Endothelial cell of umbilical vein (primary cell): ENCODE results near the gene IL24. TPM values are rescaled to one million over a fixed set of nuclear protein-coding genes. Genes with fewer than 3 reads are reported as not detected.

ENCODE experiments used
- BruUV-seq: library from RNA; stranded (reverse); fragments of 400-500 nt; replicated peaks from 2 replicates; lab custom pipeline; 2021; lab: Mats Ljungman, UMichigan
- CTCF ChIA-PET: fragments of 300-600, 350-600 bp; sonication (Branson Sonifier 250); formaldehyde crosslinking; loops from one replicate; lab custom pipeline; 2021; ENCODE audit warnings: antibody characterized with exemption, inconsistent platforms; lab: Charles Lee
- POLR2A ChIA-PET: fragments of 300-600, 350-600 bp; sonication (Branson Sonifier 250); formaldehyde crosslinking; loops from one replicate; lab custom pipeline; 2021; ENCODE audit warnings: antibody characterized with exemption, inconsistent platforms; lab: Charles Lee
- DNase-seq: peaks from one replicate; pipeline ENCODE4 v3.0.0-alpha.2; 2011; ENCODE audit warnings: low read depth, low spot score
- FAIRE-seq: peaks from 2 replicates; lab custom pipeline; 2011; peaks lifted over from hg19 to GRCh38; lab: Jason Lieb, UNC
- H2AFZ ChIP-seq: 2 replicates; pipeline ENCODE4 v1.6.0; 2012; ENCODE audit warnings: low read depth, low read length, control low read depth, inconsistent platforms
- H3K27ac ChIP-seq: 2 replicates; pipeline ENCODE4 v1.5.1; 2011; ENCODE audit warnings: low read depth, mild to moderate bottlenecking, control low read depth, low read length, moderate library complexity; ENCODE audit not compliant: insufficient read depth
- H3K27me3 ChIP-seq, 2 experiments: 2 replicates each; pipeline versions ENCODE4 v1.6.0 to v1.6.1; 2011; ENCODE audit warnings: low read length in 2 of 2, mixed read lengths in 1 of 2; ENCODE audit not compliant: control insufficient read depth in 2 of 2, insufficient read depth in 2 of 2
- H3K36me3 ChIP-seq, 2 experiments: 2 replicates in 1 of 2; 3 replicates in 1 of 2; pipeline ENCODE4 v1.5.1; 2011; ENCODE audit warnings: low read length in 2 of 2, mild to moderate bottlenecking in 1 of 2, moderate library complexity in 1 of 2; ENCODE audit not compliant: control insufficient read depth in 2 of 2, insufficient read depth in 2 of 2; ENCODE audit errors: extremely low read depth in 1 of 2
- H3K4me1 ChIP-seq: 3 replicates; pipeline ENCODE4 v1.5.1; 2011; ENCODE audit warnings: mild to moderate bottlenecking, low read length; ENCODE audit not compliant: control insufficient read depth, insufficient read depth; ENCODE audit errors: extremely low read depth
- H3K4me2 ChIP-seq: 2 replicates; pipeline ENCODE4 v1.6.1; 2011; ENCODE audit warnings: low read length, control low read depth, mixed read lengths; ENCODE audit not compliant: insufficient read depth
- H3K4me3 ChIP-seq, 3 experiments: fragments of 200-600 bp in 1 of 3; sonication (generic), shearing (Covaris generic) in 1 of 3; replicated peaks in 1 of 3; 2 replicates each; pipeline ENCODE4 v1.5.1; 2011 to 2016; ENCODE audit warnings: control low read depth in 3 of 3, low read length in 3 of 3, mild to moderate bottlenecking in 2 of 3, inconsistent platforms in 1 of 3, low read depth in 1 of 3, moderate library complexity in 1 of 3; ENCODE audit not compliant: insufficient read depth in 1 of 3
- H3K79me2 ChIP-seq: 2 replicates; pipeline ENCODE4 v1.6.0; 2012; ENCODE audit warnings: low read length, inconsistent platforms; ENCODE audit not compliant: control insufficient read depth, insufficient read depth
- H3K9ac ChIP-seq: replicated peaks from 2 replicates; pipeline ENCODE3; 2011; ENCODE audit warnings: low read length, control low read depth; ENCODE audit not compliant: insufficient read depth; ENCODE audit errors: extremely low read depth
- H3K9me1 ChIP-seq: replicated peaks from 3 replicates; pipeline ENCODE4 v1.6.0; 2011; ENCODE audit warnings: mild to moderate bottlenecking, low read length; ENCODE audit not compliant: control insufficient read depth, insufficient read depth; ENCODE audit errors: extremely low read depth
- H3K9me3 ChIP-seq: replicated peaks from 2 replicates; pipeline ENCODE4 v1.5.1; 2012; ENCODE audit warnings: low read length, inconsistent platforms; ENCODE audit not compliant: control insufficient read depth, insufficient read depth
- H4K20me1 ChIP-seq: replicated peaks from 2 replicates; pipeline ENCODE3; 2011; ENCODE audit warnings: mild to moderate bottlenecking, low read length; ENCODE audit not compliant: control insufficient read depth, insufficient read depth; ENCODE audit errors: extremely low read depth
- CTCF ChIP-seq, 2 donors: IDR thresholded peaks; 1 replicate in 1 of 2; 2 replicates in 1 of 2; pipeline ENCODE4 v1.5.1; 2011; ENCODE audit warnings: low read length in 2 of 2, mild to moderate bottlenecking in 2 of 2, moderate library complexity in 2 of 2, control low read depth in 1 of 2, inconsistent platforms in 1 of 2, low read depth in 1 of 2; ENCODE audit not compliant: insufficient read depth in 1 of 2; ENCODE audit errors: extremely low read depth in 1 of 2
- EZH2 ChIP-seq: IDR thresholded peaks from 2 replicates; pipeline ENCODE4 v1.6.1; 2012; ENCODE audit warnings: borderline replicate concordance, low read depth, mild to moderate bottlenecking, moderate library complexity, low read length, inconsistent platforms; ENCODE audit not compliant: severe bottlenecking
- FOS ChIP-seq: IDR thresholded peaks from 2 replicates; pipeline ENCODE4 v1.6.1; 2011; ENCODE audit warnings: mild to moderate bottlenecking, low read length, moderate library complexity, borderline replicate concordance; ENCODE audit not compliant: insufficient read depth
- GATA2 ChIP-seq: IDR thresholded peaks from 2 replicates; pipeline ENCODE4 v1.7.0; 2011; ENCODE audit warnings: low read depth, mild to moderate bottlenecking, moderate library complexity, mixed read lengths, low read length; ENCODE audit not compliant: insufficient read length, insufficient read depth
- JUN ChIP-seq: IDR thresholded peaks from 2 replicates; pipeline ENCODE4 v1.6.1; 2011; ENCODE audit warnings: borderline replicate concordance, low read depth; ENCODE audit not compliant: insufficient read length, insufficient read depth
- MAX ChIP-seq: IDR thresholded peaks from 2 replicates; pipeline ENCODE4 v1.6.1; 2011; ENCODE audit not compliant: insufficient read depth, insufficient read length
- MYC ChIP-seq: IDR thresholded peaks from one replicate; pipeline ENCODE4 v1.6.1; 2011; ENCODE audit warnings: mild to moderate bottlenecking, low read depth, low read length
- POLR2A ChIP-seq: IDR thresholded peaks from 2 replicates; pipeline ENCODE4 v1.6.1; 2012; ENCODE audit warnings: low read depth, mild to moderate bottlenecking, control low read depth, low read length
- POLR2AphosphoS5 ChIP-seq: IDR thresholded peaks from 2 replicates; pipeline ENCODE4 v1.6.1; 2012; ENCODE audit warnings: low read depth, mild to moderate bottlenecking, control low read depth, low read length, moderate library complexity; ENCODE audit not compliant: insufficient read depth
- dilution Hi-C: fragments of 300-500 bp; cut with MboI; formaldehyde crosslinking; loops from one replicate; pipeline ENCODE4 v1.15.0; 2019; ENCODE audit warnings: low sequenced_read_pairs; ENCODE audit not compliant: extremely low pct_ligation_motif_present
- intact Hi-C: fragments of 100-400 bp; cut with micrococcal nuclease; formaldehyde crosslinking; loops from one replicate; pipeline ENCODE4 v1.10.0; 2022
- polyA plus RNA-seq, 4 experiments: library from polyadenylated mRNA; depleted of rRNA in 3 of 4; stranded (reverse) in 3 of 4; unstranded in 1 of 4; fragments of >200 nt; gene quantifications; 2 replicates each; pipeline versions ENCODE4 v1.2.1 to v1.2.3, GENCODE V29; 2011 to 2012; ENCODE audit warnings: missing spikeins in 1 of 4
- total RNA-seq: library from RNA; stranded (reverse); gene quantifications from 2 replicates; pipeline ENCODE4 v1.2.3, GENCODE V29; 2021

IL24 gene
- total and polyA plus RNA-seq, 2 donors (not counting 3 experiments of a cell fraction or from before 2014, with no cell fraction given), result not detected

GRCh38 chr1:206891412-206891811, 5.8 kb upstream of the IL24 start:
- H3K27me3 ChIP-seq, result peaks cover 4 to 6% of the 10 kb centered on the region in 2 experiments
- H3K9me1 ChIP-seq, result no peaks in the 10 kb centered on the region
- dilution Hi-C loops (no loop called here), intact Hi-C loops (no loop called here)
- H3K4me1 ChIP-seq, result no peaks in the 10 kb centered on the region
- no peak overlapping the region for H3K4me3 ChIP-seq
- no peak overlapping the region for H3K9ac ChIP-seq
- no peaks in the 10 kb centered on the region for H3K36me3 ChIP-seq
- FAIRE-seq, result no peak
- DNase-seq, result no peak
- ChIA-PET CTCF (no interaction called here), POLR2A (no interaction called here)
- no peak overlapping the region for H2AFZ ChIP-seq
- no peak for TF ChIP-seq JUN
- no peak for TF ChIP-seq GATA2
- TF ChIP-seq POLR2AphosphoS5, result no peak
- no peak for TF ChIP-seq MAX
- TF ChIP-seq FOS, result no peak
- no peak for TF ChIP-seq CTCF (IDR thresholded peaks at IDR 0.05; ENCODE audit: extremely low read depth in 1 of 2, insufficient read depth in 1 of 2, low read depth in 1 of 2, low read length in 2 of 2)
- TF ChIP-seq EZH2, result no peak
- TF ChIP-seq POLR2A, result no peak
- TF ChIP-seq MYC, result no peak
- no peaks in the 10 kb centered on the region for H3K79me2 ChIP-seq
- no TSS peak for BruUV-seq
- H3K4me2 ChIP-seq, result no peak overlapping the region
- no peaks in the 10 kb centered on the region for H4K20me1 ChIP-seq
- H3K27ac ChIP-seq, result no peak overlapping the region
- no peaks in the 10 kb centered on the region for H3K9me3 ChIP-seq
